Adrenal gland (tissue), 12 donors: ENCODE measurements around the gene MYLK. TPM values are rescaled to one million over a fixed set of nuclear protein-coding genes. Genes with fewer than 3 reads are reported as not detected.

Experiments used
- DNase-seq, 7 donors: peaks; one replicate each; pipeline ENCODE4 v3.0.0-alpha.2; 2019 to 2020
- H3K27ac ChIP-seq, 5 donors: fragments of 200-600 bp; sonication (generic) in 4 of 5; 1 replicate in 3 of 5; 2 replicates in 2 of 5; pipeline versions ENCODE4 v1.5.1 to v1.8.0; 2016 to 2020; ENCODE audit warnings: mild to moderate bottlenecking in 1 of 5
- H3K27me3 ChIP-seq: fragments of 200-600 bp; 2 replicates; pipeline ENCODE4 v1.8.0; 2021
- H3K36me3 ChIP-seq, 2 donors: fragments of 200-600 bp; replicated peaks in 1 of 2; 1 replicate in 1 of 2; 2 replicates in 1 of 2; pipeline versions ENCODE4 v1.5.1 to v1.8.0; 2018 to 2022
- H3K4me1 ChIP-seq, 2 donors: fragments of 200-600 bp; replicated peaks in 1 of 2; 1 replicate in 1 of 2; 2 replicates in 1 of 2; pipeline versions ENCODE4 v1.5.1 to v1.8.0; 2018 to 2021
- H3K4me3 ChIP-seq, 4 donors: fragments of 200-600 bp; sonication (generic) in 3 of 4; one replicate each; pipeline ENCODE4 v1.5.1; 2016 to 2018
- H3K9me3 ChIP-seq, 3 donors: fragments of 200-600 bp; sonication (generic) in 1 of 3; replicated peaks in 1 of 3; 1 replicate in 2 of 3; 2 replicates in 1 of 3; pipeline versions ENCODE4 v1.5.1 to v1.8.0; 2016 to 2021
- POLR2A ChIP-seq, 2 donors: fragments of 450-650 bp; IDR thresholded peaks; one replicate each; pipeline ENCODE4 v1.6.1; 2017; ENCODE audit warnings: antibody characterized with exemption in 2 of 2, mild to moderate bottlenecking in 2 of 2, moderate library complexity in 1 of 2
- WGBS, 4 donors: extraction: QIAGEN DNeasy Blood & Tissue Kit in 2 of 4; methylation state at CpG; one replicate each; pipeline versions ENCODE4 v1.1.5 to v1.1.7; 2013 to 2017; 5-methylcytosine and 5-hydroxymethylcytosine counted together
- intact Hi-C, 2 donors: fragments of 100-400 bp; cut with DNase I; formaldehyde crosslinking; loops; one replicate each; pipeline versions ENCODE4 v1.14.1 to v1.15.0; 2022 to 2023
- polyA plus RNA-seq, 3 donors: library from polyadenylated mRNA; stranded (reverse); fragments of 200-250 nt in 2 of 3; fragments of 350-450 nt in 1 of 3; fragmentation: Illumina TruSeq in 1 of 3; extraction: RNeasy Lipid Tissue Mini Kit (QIAGEN cat#74804) in 1 of 3; gene quantifications; one replicate each; pipeline ENCODE4 v1.2.3, GENCODE V29; 2013 to 2014
- total RNA-seq, 9 donors: library from RNA; depleted of rRNA in 4 of 9; stranded (reverse); fragments of >200 nt in 4 of 9; fragments of 120-200 nt in 1 of 9; fragmentation: NEBNext Ultra II Directional in 1 of 9; extraction: Animal tissue kit (Norgen Biotek cat#: 25700) in 1 of 9; gene quantifications; one replicate each; pipeline versions ENCODE4 v1.1.0 to v1.2.4, GENCODE V29; 2013 to 2023
- TF ChIP-seq, protein P1 (sequence below), 6 experiments: fragments of 450-650 bp in 4 of 6; fragments of 200-600 bp in 2 of 6; sonication (generic) in 1 of 6; IDR thresholded peaks; 1 replicate in 5 of 6; 2 replicates in 1 of 6; pipeline versions ENCODE4 v1.5.1 to v1.8.0; 2016 to 2021; ENCODE audit warnings: antibody characterized with exemption in 6 of 6, mild to moderate bottlenecking in 2 of 6, moderate library complexity in 1 of 6
- donor health status: healthy with polysubstance abuse.
- donor health status: Bipolar disorder and iron deficiency.
- donor health status: DM: yes; HTN: yes; CAD: no.
- donor health status: DM: no; HTN: no; CAD: no.
- donor health status: DM: no; HTN: no; CAD: no.
- donor health status: DM: yes; HTN: yes; CAD: no.

The MYLK gene
- total and polyA plus RNA-seq, 12 donors = 13.3 to 124 (median 53.8) TPM

DNA sequence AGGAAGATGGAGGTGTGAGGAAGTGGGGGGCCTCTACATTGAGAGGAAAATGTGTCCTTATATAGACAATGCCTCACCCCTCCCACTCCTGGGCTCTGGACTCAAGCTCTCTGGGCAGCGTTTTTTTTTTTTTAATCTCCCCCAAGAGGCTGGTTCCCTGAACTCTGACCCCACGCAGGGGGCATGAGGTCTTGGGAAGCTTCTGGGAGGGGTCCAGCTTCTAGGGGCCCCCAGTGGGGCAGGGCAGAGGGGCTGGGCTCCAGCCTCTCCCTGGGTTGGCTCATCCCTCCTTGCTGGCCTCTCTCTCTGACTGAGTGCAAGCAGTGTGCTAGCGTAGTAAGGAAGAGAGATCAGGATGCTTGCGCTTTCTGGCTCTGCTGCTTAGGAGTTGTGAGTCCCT is 197.9 kb downstream of the MYLK start:
- Histone ChIP-seq H3K4me1 (peaks cover 8 to 15% of the 10 kb centered on the region in 2 donors), H3K27ac (peak overlapping the region in 2 of 5 donors; percentile 49 to 69)
- intact Hi-C loops = no loop called here

DNA sequence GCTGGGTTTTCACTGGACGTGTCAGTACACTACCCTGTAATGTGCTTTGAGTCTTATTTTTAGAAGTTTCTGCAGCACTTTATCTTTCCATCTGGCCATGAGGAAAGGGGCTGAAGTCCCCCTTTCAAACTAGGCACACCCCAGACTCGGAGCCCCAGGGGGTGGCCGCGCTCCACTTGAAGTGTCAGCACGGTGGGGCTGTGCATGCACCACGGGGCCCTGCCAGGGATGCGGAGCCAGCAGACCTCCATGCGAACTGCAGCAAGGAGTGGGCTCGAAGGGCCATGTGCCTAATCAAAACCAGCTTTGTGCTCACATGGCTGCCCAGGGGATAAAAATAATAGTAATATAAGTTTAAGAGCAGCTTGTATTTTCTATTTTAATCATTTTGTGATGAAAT is 198.4 kb downstream of the MYLK start:
- TF ChIP-seq POLR2A (IDR thresholded peaks at IDR 0.05) = no peak
- H3K4me3 ChIP-seq = no peak overlapping the region
- intact Hi-C loops = no loop called here
- peaks cover 8 to 15% of the 10 kb centered on the region in 2 donors for H3K4me1 ChIP-seq
- no peaks in the 10 kb centered on the region for H3K36me3 ChIP-seq
- no peaks in the 10 kb centered on the region for H3K27me3 ChIP-seq
- H3K9me3 ChIP-seq = no peaks in the 10 kb centered on the region
- no peak overlapping the region for H3K27ac ChIP-seq
- DNase-seq = no peak
- WGBS, 4 donors = 83 to 93% (median 89%) methylated on average over 8 to 9 of the region's 9 CpGs

More for the DNA sequence above, 197.9 kb downstream of the MYLK start:
- 69 to 81% (median 74%) methylated on average over 4 of the region's 4 CpGs for whole genome bisulfite sequencing, 4 donors
- Histone ChIP-seq H3K4me3 (no peak overlapping the region), H3K27me3 (no peaks in the 10 kb centered on the region), H3K36me3 (no peaks in the 10 kb centered on the region), H3K9me3 (no peaks in the 10 kb centered on the region)
- TF ChIP-seq, protein P1, sequence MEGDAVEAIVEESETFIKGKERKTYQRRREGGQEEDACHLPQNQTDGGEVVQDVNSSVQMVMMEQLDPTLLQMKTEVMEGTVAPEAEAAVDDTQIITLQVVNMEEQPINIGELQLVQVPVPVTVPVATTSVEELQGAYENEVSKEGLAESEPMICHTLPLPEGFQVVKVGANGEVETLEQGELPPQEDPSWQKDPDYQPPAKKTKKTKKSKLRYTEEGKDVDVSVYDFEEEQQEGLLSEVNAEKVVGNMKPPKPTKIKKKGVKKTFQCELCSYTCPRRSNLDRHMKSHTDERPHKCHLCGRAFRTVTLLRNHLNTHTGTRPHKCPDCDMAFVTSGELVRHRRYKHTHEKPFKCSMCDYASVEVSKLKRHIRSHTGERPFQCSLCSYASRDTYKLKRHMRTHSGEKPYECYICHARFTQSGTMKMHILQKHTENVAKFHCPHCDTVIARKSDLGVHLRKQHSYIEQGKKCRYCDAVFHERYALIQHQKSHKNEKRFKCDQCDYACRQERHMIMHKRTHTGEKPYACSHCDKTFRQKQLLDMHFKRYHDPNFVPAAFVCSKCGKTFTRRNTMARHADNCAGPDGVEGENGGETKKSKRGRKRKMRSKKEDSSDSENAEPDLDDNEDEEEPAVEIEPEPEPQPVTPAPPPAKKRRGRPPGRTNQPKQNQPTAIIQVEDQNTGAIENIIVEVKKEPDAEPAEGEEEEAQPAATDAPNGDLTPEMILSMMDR (IDR thresholded peaks at IDR 0.05) = no peak
- TF ChIP-seq POLR2A (IDR thresholded peaks at IDR 0.05) = no peak
- DNase-seq = no peak

DNA sequence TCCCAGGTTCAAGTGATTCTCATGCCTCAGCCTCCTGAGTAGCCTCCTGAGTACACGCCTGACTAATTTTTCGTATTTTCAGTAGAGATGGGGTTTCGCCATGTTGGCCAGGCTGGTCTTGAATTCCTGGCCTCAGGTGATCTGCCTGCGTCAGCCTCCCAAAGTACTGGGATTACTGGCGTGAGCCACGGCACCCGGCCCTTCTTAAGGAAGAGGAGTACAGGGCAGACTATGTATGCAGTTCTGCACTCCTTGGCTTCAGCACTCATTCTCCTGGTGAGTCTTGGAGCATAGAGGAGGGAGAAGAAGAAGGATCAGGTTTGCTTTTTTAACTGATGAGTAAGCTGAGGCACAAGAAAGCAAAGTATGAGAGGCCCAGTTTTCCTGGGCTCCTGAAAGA is 199.5 kb downstream of the MYLK start:
- DNase-seq = no peak
- no peaks in the 10 kb centered on the region for H3K36me3 ChIP-seq
- intact Hi-C loops = no loop called here
- H3K27me3 ChIP-seq = no peaks in the 10 kb centered on the region
- peaks cover 8 to 15% of the 10 kb centered on the region in 2 donors for H3K4me1 ChIP-seq
- no peaks in the 10 kb centered on the region for H3K9me3 ChIP-seq
- 89 to 97% (median 96%) methylated on average over 7 of the region's 7 CpGs for WGBS, 4 donors
- no peak for TF ChIP-seq POLR2A (IDR thresholded peaks at IDR 0.05)
- TF ChIP-seq, protein P1 (IDR thresholded peaks at IDR 0.05) = no peak
- no peak overlapping the region for H3K27ac ChIP-seq
- no peak overlapping the region for H3K4me3 ChIP-seq

DNA sequence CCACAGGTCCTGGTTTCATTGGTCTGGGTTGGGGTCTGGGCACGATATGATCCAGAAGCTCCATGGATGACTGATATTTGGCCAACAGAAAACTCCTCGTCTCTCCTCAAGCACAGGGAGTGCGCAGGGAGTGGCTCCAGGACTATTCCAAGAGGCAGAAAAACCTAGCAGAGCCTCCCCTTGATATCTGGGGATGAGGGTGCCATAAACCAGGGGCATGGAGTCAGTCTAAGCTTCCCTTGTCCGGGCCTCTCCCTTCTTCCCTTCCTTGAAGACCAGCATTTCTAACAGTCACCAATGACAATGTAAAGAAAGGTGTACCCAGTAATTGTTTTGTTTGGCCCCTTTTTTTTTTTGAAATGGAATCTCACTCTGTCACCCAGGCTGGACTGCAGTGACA is 199.9 kb downstream of the MYLK start:
- peaks cover 8 to 15% of the 10 kb centered on the region in 2 donors for H3K4me1 ChIP-seq

More for the DNA sequence above, 199.9 kb downstream of the MYLK start:
- Histone ChIP-seq H3K36me3 (no peaks in the 10 kb centered on the region), H3K27ac (peak overlapping the region in 1 of 5 donors; percentile 49), H3K4me3 (no peak overlapping the region), H3K27me3 (no peaks in the 10 kb centered on the region), H3K9me3 (no peaks in the 10 kb centered on the region)
- intact Hi-C loops = no loop called here
- DNase-seq = no peak
- WGBS, 4 donors = 85 to 92% (median 87%) methylated on average over 3 to 4 of the region's 4 CpGs
- TF ChIP-seq POLR2A (IDR thresholded peaks at IDR 0.05) = no peak
- TF ChIP-seq, protein P1 (IDR thresholded peaks at IDR 0.05) = no peak
